CD4-positive, alpha-beta T cell treated with Interferon gamma for 1 hour (primary cell): ENCODE results near the gene VAMP5.
A peak's percentile ranks its signal among the peaks of the same experiment; 100 is the strongest.
"Not testable (repeated sequence)": the region's sequence is repeated elsewhere in the genome, so short reads cannot be mapped to it uniquely, and the experiment has no call there.

ENCODE experiments used
- DNase-seq: peaks from one replicate; pipeline ENCODE4 v3.0.0-alpha.2; 2020

VAMP5 gene

GRCh38 chr2:85551698-85552678 lies 32.2 kb upstream of the VAMP5 start:
- DNase-seq: peak; percentile 85

GRCh38 chr2:85553184-85553583 lies 31.0 kb upstream of the VAMP5 start:
- no peak for DNase-seq

GRCh38 chr2:85554980-85555612 lies 29.1 kb upstream of the VAMP5 start:
- DNase-seq: no peak

GRCh38 chr2:85557130-85557529 lies 27.1 kb upstream of the VAMP5 start:
- DNase-seq: no peak

GRCh38 chr2:85558160-85558559 lies 26.1 kb upstream of the VAMP5 start:
- no peak for DNase-seq

DNA sequence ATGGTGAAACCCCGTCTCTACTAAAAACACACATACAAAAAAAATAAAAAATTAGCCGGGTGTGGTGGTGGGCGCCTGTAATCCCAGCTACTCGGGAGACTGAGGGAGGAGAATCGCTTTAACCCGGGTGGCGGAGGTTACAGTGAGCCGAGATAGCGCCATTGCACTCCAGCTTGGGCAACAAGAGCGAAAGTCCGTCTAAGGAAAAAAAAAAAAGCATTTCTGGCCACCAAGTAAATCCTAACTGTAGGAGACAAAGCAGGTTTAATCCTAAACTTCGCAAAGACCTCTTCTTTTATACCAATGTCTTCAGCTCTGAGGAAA lies 23.9 kb upstream of the VAMP5 start:
- not testable (repeated sequence) for DNase-seq

GRCh38 chr2:85560812-85561279 lies 23.4 kb upstream of the VAMP5 start:
- no peak for DNase-seq

DNA sequence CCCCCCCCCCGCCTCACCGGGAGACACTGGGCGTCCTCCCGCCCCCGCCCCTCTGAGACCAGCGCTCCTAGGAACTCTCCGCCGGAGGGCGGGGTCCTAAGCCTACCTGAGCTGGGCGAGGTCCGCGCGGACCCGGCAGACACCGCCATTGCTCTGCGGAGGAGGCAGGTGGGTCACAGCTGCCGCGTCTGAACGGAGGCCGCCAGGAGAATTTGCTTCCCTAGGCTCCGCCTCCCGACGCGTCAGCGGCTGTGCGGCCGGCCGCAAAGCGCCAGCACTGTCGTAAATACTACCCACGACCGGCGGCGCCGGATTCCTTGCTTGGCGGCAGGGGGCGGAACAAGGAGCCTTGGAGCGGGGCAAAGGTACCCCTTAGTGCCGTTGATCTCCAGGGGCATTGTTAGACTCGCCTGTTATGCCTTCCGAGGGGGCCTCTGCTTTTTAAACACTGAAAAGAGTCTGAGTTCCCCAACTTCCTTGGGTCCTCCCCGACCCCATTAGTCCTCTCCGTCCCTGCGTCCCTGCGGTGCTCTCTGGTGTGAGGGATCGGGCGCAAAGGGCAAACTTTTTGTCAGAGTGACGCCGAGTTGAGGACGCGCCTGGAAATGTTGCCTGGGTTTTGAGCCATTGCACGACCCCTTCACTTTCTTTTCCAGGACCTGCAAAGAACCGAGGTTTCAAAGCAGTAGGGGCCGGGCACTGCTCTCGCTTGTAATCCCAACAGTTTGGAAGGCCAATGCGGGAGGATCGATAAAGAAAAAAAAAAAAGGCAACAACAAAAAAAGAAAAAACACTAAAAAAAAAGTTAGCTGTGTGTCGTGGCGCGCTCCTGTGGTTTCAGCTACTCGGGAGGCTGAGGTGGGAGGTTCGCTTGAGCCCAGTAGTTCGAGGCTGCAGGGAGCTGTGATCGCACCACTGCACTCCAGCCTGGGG lies 22.7 kb upstream of the VAMP5 start, which contains the start of gene GGCX:
GGCX (minus strand) TSS at position 214 of the 933 bp plus-strand sequence; CDS start at position 149, 65 bp downstream.
- peak; percentile 94 for DNase-seq

GRCh38 chr2:85564144-85564563 lies 20.1 kb upstream of the VAMP5 start:
- DNase-seq: no peak

DNA sequence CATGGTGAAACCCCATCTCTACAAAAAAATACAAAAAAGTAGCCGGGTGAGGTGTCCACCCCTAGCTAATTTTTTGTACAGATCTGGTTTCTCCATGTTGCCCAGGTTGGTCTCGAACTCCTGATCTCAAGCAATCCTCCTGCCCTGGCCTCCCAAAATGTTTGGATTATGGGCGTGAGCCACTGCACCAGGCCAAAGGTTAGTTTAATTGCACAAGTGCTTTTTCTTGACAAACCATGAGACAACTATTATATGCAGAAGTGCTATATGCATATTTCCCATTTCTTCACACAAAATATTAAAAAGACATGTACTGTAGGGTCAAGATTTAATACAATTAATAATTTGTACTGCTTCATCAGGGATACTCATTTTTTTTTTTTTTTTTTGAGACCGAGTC lies 18.0 kb upstream of the VAMP5 start:
- DNase-seq: no peak

- DNase-seq: no peak
These were observed 8.5 kb upstream of the VAMP5 start for GRCh38 chr2:85575739-85576138.

DNA sequence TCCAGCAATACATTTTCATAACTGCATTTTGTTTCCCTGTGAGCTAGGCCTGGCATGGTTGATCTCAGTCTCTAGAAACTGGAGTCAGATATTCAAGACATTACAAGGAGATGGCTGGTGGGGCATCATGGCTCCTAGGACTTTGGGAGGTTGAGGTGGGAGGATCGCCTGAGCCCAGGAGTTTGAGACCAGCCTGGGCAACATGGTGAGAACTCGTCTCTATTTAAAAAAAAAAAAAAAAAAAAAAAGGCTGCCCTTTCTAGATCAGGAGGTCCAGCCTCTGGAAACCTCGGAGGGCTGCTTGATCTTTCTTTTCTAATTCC lies 7.2 kb upstream of the VAMP5 start:
- no peak for DNase-seq

DNA sequence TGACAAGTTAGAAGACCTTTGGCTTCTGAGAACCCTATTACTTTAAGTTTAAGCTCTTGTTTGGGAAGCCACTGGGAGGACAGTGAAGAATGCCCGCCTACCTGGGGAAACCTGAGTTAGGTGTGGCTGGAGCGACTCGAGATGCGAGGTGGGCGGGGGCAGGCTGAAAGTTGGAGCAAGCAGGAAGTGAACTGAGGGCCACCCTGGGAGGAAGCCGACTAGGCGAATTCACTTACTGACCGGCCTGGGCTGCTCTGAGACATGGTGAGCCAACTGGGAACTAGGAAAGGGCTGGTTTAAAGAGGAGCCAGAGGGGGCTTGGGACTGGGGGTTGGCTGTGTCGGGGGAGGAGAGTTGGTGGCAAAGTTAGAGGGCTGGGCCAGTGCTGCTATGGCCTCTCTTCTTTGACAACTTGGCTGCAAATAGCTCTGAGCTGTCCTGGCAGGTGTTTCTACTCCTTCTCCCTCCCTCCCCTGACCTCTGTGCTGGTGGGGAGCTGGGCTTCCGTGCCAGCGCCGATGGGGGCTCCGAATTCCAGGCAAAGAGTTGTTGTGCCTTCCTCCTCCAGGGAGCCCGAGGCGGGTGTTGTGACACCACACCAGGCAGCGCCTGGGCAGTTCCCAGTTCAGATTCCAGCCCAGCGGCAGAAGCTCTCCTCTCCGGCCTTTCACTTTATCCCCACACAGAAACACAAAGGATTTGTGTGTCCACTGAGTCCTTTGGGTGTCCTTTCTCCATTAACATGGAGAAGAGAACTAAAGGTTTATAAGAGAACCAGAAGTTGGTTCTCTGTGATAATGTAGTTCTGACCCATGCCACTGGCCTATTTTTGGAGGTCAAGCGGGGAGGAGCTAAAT lies 6.6 kb upstream of the VAMP5 start, which contains the start of gene VAMP8:
VAMP8 (plus strand) TSS at position 201 of the 857 bp plus-strand sequence; CDS start at position 262, 61 bp downstream.
- DNase-seq: peak; percentile 47

- DNase-seq: peak; percentile 56
These were observed 5.7 kb upstream of the VAMP5 start for GRCh38 chr2:85578243-85579180.

DNA sequence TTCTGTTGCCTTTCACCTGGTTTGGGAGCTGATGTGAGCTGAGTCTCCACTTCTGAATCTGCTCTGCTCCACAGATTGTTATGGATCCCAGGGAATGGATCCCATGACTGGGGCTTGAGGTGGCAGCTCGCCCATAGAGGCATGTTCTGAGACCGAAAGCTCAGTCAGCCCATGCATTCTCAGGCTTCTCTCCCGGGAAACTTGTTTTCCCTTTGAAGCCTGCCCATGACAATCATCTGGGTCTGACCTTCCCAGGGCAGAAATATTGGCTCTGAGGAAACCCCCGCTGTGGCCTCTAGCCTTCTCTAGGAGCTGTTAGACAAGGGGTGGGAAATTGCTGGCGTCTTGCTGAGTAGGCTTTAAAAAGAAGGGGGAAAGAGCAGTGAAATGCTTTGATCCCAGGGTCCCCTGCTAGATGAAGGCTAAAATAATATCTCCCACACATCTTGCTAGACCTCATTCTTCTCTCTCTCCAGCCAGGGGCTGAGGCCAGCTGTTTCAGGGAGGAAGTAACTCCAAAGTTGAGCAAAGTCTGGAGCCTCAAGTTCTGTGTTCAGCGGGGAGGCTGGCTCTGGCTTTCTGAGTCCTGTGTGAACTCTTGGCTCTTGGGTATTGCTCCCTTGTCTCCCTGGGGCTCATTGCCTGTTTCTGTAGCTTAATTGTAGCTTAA lies 4.8 kb upstream of the VAMP5 start:
- DNase-seq: no peak

GRCh38 chr2:85580206-85580605 lies 4.0 kb upstream of the VAMP5 start:
- DNase-seq: no peak

DNA sequence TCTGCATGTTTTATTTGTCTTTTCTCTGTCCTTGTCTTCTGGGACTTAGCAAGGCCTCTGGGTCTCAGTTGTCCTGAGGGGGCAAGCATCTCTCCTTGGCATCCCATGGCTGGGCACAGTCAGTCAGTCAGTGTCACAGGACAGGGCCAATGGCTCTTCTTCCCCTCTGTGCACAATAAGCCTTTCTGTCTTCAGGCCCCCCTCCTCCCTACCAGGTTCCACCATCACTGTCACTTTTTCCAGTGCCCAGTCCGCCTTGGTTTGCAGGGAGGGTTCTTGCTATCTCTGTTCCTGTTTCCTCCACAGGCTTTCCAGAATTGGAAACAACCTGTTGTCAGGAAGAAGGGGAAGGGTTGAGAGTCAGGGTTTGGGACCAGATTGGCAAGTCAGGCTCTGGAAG lies 1.7 kb upstream of the VAMP5 start:
- no peak for DNase-seq

GRCh38 chr2:85583667-85584353 lies 421 bp upstream of the VAMP5 start:
- DNase-seq: no peak
